HG02678 (cell line): ENCODE data around the gene GLIS2.
A peak's percentile ranks its signal among the peaks of the same experiment; 100 is the strongest.

Experiments used
- ATAC-seq: cut with Tn5 transposase; IDR thresholded peaks from one replicate; pipeline ENCODE4 v1.9.1; 2021; ENCODE audit warnings: mild to moderate bottlenecking, moderate library complexity; ENCODE audit not compliant: unreplicated experiment

GLIS2 gene

GRCh38 chr16:4295581-4295980 lies 20.3 kb upstream of the GLIS2 start:
- ATAC-seq: no peak

- ATAC-seq: no peak
Measured at GRCh38 chr16:4297480-4297879, 18.4 kb upstream of the GLIS2 start.

GRCh38 chr16:4298761-4299522 lies 16.9 kb upstream of the GLIS2 start:
- ATAC-seq: no peak

- ATAC-seq: no peak
Measured at GRCh38 chr16:4301177-4301576, 14.7 kb upstream of the GLIS2 start.

- ATAC-seq: no peak
Measured at GRCh38 chr16:4301968-4302367, 13.9 kb upstream of the GLIS2 start.

GRCh38 chr16:4303973-4304372 lies 11.9 kb upstream of the GLIS2 start:
- no peak for ATAC-seq

- no peak for ATAC-seq
Measured at GRCh38 chr16:4306470-4307214, 9.2 kb upstream of the GLIS2 start.

- ATAC-seq: peak; percentile 92
Measured at GRCh38 chr16:4307215-4308037, 8.4 kb upstream of the GLIS2 start.

- no peak for ATAC-seq
Measured at GRCh38 chr16:4309102-4309832, 6.6 kb upstream of the GLIS2 start.

GRCh38 chr16:4309833-4310266 lies 6.0 kb upstream of the GLIS2 start:
- no peak for ATAC-seq

GRCh38 chr16:4313563-4314531 lies 2.0 kb upstream of the GLIS2 start:
- no peak for ATAC-seq

GRCh38 chr16:4314532-4315185 lies 1.2 kb upstream of the GLIS2 start:
- no peak for ATAC-seq

GRCh38 chr16:4316108-4316863 lies 419 bp downstream of the GLIS2 start:
- ATAC-seq: no peak

GRCh38 chr16:4316864-4317531 lies 1.1 kb downstream of the GLIS2 start:
- no peak for ATAC-seq

GRCh38 chr16:4317532-4318450 lies 1.9 kb downstream of the GLIS2 start:
- no peak for ATAC-seq

GRCh38 chr16:4318451-4318910 lies 2.6 kb downstream of the GLIS2 start:
- no peak for ATAC-seq

- ATAC-seq: no peak
Measured at GRCh38 chr16:4318967-4319366, 3.1 kb downstream of the GLIS2 start.
